Neural progenitor cell (in vitro differentiated cells): ENCODE data around the gene C2orf72.
"Not testable (repeated sequence)": the region's sequence is repeated elsewhere in the genome, so short reads cannot be mapped to it uniquely, and the experiment has no call there.

Experiments used
- EZH2phosphoT487 ChIP-seq: fragments of 200-600 bp; sonication (generic); IDR thresholded peaks from 2 replicates; pipeline ENCODE4 v1.6.1; 2017; ENCODE audit warnings: antibody characterized with exemption
- TF ChIP-seq, protein P1 (sequence below): fragments of 200-600 bp; sonication (generic); IDR thresholded peaks from 2 replicates; pipeline ENCODE4 v1.5.1; 2017; ENCODE audit warnings: antibody characterized with exemption, mild to moderate bottlenecking

DNA sequence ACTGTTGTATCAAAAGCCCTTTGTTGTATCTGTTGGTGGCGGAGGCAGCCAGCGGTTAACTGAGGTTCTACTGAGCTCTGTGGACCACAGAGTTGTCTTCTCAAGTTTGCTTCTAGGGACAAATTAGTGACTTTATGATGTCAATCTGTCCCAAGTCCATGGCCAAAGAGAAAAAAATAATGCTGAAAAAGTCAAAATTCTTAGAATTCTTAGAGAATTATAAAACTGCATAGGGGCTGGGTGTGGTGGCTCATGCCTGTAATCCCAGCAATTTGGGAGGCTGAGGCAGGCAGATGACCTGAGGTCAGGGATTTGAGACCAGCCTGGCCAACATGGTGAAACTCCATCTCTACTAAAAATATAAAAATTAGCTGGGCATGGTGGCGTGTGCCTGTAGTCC is 12.3 kb upstream of the C2orf72 start:
- TF ChIP-seq, protein P1, sequence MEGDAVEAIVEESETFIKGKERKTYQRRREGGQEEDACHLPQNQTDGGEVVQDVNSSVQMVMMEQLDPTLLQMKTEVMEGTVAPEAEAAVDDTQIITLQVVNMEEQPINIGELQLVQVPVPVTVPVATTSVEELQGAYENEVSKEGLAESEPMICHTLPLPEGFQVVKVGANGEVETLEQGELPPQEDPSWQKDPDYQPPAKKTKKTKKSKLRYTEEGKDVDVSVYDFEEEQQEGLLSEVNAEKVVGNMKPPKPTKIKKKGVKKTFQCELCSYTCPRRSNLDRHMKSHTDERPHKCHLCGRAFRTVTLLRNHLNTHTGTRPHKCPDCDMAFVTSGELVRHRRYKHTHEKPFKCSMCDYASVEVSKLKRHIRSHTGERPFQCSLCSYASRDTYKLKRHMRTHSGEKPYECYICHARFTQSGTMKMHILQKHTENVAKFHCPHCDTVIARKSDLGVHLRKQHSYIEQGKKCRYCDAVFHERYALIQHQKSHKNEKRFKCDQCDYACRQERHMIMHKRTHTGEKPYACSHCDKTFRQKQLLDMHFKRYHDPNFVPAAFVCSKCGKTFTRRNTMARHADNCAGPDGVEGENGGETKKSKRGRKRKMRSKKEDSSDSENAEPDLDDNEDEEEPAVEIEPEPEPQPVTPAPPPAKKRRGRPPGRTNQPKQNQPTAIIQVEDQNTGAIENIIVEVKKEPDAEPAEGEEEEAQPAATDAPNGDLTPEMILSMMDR, result not testable (repeated sequence)
- TF ChIP-seq EZH2phosphoT487, result not testable (repeated sequence)
